HG03571 (cell line): ENCODE data around the gene DPF1.

ENCODE experiments used
- ATAC-seq: cut with Tn5 transposase; IDR thresholded peaks from one replicate; pipeline ENCODE4 v1.9.1; 2021; ENCODE audit not compliant: unreplicated experiment

DPF1 gene

GRCh38 chr19:38221919-38222830 lies 1.8 kb downstream of the DPF1 start:
- ATAC-seq, result no peak

- no peak for ATAC-seq
Observed at GRCh38 chr19:38221421-38221820, 2.6 kb downstream of the DPF1 start.

DNA sequence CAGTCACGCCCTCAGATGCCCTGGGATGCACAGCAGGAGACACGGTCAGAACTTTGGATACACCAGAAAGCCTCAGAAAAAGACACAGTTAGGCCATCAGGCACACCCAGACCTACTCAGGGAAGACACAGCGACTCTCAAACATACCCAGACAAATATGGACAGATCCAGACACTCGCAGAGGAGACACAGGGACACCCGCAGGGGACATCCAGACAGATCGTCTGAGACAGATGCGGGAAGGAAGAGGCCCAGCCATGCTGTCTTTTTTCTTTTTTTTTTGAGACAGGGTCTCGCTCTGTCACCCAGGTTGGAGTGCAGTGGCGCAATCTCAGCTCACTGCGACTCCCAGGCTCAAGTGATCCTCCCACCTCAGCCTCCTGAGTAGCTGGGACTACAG lies 4.8 kb downstream of the DPF1 start:
- no peak for ATAC-seq

DNA sequence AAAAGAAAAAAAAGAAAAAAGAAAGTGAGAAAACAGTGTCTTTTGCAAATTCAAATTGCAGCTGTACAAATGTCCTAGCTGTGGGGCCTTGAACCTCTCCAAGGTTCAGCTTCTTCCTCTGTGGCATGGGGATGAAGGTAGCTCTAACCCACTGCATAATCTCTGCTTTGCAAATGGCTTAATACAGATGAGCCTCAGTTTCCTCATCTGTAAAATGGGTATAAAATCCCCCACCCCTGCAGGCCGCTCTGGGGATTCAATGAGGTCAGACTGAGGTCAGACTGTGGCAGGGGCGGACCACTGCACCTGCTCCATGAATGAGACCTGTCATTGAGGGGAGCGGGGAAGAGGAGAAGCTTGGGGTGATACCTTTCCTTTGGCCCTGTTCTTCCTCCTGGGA lies 5.8 kb downstream of the DPF1 start:
- no peak for ATAC-seq

DNA sequence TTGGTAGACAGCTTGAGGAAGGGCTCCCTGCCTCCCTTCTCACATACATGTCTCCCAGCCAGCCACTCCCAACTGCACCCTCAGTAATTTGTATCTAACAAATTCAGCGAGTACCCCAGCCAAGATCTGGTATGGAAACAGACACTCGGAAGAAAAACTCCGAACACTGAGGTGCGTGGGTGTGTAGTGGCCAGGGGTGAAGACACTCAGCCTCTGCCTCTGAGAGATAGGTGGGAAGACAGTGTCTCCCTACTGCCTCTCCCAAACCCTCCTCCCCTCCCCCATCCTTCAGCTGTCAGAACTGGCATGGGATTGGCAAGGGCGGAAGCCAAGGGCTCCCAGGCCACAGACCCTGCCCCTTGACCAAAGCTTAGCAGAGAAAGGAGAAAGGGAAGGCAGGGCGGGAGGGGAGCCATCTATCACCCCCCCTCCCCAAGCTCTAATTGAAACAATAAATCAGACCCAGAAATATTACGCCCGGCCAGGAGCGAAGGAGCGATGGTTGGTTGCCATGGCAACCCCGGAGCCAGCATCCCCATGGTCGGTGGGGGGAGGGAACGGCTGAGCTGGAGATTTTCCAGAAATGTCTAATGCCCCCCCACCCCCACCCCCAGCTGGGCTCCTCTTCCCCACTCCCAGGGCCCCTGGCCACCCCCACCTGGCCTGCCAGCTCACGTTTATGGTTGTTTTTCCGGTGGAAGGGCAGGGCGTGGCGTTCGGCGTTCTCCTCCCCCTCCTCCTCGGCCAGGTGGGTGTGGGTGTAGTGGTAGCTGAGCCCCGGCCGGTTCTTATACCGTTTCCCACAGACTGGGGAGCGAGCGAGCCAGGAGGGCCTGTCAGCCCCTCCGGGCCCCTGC lies 7.0 kb downstream of the DPF1 start:
- no peak for ATAC-seq

- ATAC-seq, result no peak
Observed at GRCh38 chr19:38213911-38214625, 10.0 kb downstream of the DPF1 start.

DNA sequence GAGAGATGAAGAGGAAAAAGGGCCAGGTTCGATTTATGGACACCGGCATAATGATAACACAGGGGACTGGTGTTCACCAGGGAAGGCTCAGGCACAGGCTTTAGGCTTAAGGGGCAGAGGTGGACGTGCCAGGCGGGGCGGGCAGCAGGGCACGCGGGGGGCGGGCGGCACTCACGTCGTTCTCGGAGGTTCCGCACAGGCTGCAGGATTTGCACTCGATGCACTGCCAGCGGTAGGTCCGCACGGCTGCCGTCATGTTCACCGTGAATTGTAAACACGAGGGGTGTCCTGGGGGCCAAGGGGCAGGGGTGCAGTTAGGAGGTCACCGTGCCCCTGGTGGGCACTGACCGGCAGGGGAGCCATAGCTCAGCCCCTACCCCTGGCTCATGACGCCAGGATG lies 10.6 kb downstream of the DPF1 start:
- no peak for ATAC-seq

GRCh38 chr19:38211766-38212165 lies 12.3 kb downstream of the DPF1 start:
- ATAC-seq, result no peak

DNA sequence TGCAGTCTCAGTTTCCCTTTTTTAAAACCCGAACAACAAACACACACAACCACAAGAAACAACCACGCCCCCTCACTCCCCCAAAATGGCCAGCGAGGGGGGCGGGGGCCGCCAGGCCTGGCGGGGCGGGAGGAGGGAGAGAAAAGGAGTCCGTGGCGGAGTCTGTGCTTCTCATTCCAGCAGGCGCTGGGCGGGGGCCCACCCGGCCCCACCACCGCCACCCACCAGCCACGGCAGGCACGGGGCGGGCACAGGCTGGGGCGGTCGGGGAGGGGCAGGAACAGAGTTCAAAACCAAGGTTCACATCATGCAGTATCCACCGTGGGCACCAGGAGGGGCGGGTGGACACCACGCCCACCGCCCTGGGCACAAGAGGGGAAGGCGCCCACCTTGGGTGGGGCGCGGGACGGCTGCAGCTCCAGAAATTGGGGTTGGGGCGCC lies 12.9 kb downstream of the DPF1 start:
- no peak for ATAC-seq

- ATAC-seq, result no peak
Observed at GRCh38 chr19:38210458-38210987, 13.5 kb downstream of the DPF1 start.

DNA sequence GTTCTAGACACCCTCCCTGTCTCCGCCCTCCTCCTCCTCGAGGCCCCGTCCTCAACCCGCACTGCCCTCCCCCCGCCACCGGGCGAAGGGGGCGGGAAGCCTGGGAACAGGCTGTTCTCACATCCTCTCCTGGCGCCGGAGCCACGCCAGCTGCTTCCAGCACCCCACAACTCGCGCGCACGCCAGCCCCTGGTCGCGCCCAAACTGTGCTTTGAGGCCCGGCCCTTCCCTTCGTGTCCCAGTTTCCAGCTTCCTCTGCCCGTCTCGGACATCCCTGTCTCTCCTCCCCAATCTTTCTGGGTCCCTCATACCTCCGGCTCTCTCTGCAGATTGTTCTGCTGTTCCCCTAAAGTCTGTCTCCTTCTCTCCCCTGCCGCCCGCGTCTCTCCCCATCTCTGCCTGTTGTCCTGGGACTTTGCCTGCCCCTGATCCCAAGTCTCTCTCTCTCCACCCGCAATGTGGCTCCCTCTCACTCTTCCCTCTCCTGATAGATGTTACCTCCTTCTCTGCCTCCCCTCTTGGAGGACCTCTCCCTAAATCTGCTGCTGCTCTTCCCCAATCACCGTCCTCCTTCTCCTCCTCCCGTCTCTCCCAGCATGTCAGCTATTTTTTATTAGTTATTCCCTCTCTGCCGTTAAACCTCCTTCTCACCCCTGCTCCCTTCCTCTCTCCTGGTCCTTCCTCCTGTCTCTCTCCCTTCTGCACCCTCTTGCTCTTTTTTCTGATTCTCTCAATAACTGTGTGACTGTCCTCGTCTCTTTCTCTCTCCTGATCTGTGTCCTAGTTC lies 14.2 kb downstream of the DPF1 start:
- ATAC-seq, result no peak

GRCh38 chr19:38209152-38209551 lies 14.9 kb downstream of the DPF1 start:
- ATAC-seq, result no peak

DNA sequence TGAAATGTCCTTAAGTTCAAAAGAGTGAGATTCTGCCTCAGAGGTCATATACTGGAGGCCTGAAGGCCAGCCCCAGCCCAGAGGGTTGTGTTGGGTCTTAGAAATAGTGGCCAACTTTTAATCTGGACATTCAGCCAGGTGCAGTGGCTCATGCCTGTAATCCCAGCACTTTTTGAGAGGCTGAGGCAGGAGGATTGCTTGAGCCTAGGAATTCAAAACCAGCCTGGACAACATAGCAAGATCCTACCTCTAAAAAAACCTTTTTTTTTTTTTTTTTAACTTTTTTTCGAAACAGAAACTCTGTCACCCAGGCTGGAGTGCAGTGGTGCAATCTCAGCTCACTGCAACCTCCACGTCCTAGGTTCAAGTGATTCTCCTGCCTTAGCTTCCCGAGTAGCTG lies 15.5 kb downstream of the DPF1 start:
- no peak for ATAC-seq

DNA sequence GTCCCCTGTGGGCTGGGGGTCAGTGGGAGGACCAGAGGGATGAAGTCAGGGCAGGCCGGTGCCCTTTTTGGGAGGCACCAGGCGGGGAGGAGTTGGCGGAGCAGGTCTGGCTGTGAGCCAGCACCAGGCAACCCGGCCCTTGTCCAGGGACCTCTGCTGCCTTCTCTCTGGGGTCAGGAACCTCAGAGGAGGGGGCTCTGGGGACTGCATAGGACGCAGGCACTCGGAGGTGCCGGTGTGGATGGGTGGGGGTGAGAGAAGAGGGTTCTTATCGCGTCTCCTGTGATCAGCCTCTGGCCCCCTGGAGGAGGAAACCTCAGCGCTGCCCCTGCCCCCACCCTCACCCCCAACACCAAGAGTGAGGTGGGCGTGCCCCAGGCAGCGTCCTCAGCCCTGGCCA lies 16.5 kb downstream of the DPF1 start:
- ATAC-seq, result no peak

DNA sequence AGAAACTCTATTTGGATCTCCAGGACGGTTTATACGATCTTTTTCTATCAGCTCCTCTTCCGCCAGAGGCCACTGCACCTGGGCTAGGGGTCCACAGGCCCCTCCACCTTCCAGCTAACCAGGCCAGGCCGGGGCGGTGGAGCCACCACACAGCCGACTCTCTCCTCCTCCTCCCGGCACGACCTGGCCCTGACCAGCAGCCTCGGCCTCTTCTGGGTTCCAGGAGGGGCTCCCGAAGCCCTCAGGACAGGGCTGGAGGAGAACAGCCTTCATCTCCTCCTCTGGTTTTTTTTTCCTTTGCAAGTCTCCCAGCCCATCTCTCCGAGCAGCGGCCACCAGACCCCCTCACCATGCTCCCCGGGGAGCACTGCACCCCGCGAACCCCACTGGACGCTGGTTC lies 17.1 kb downstream of the DPF1 start:
- no peak for ATAC-seq

DNA sequence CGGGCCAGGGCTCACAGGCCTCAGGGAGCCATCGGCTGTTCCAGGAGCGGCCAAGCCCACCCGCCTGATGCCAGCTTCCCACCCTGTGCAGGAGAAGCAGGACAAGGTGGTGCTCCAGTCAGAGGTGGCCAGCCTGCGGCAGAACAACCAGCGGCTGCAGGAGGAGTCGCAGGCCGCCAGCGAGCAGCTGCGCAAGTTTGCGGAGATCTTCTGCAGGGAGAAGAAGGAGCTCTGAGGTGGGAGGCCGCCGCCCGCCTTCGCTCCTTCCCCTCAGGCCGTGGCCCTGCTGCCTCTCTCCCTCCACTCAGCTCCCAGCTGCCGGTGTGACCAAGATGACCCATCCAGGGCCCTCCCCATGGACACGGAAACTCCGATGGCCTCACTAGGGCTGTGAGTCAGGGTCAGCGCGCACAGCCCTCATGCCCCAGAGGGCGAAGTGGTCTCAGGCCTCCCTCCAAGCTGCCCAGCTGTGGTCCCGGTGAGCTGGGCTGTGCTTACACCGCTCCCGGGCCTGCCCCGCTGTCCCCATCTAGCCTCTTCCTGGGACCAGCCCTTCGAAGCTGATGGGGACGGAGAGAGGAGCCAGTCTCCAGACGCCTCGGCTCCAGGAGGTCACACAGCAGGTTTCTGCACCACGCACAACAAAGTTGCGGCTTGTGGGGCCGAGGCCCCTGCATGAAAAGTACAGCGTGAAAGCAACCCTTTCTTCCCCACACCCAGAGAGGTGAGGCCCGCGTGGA lies 17.8 kb downstream of the DPF1 start:
- no peak for ATAC-seq

DNA sequence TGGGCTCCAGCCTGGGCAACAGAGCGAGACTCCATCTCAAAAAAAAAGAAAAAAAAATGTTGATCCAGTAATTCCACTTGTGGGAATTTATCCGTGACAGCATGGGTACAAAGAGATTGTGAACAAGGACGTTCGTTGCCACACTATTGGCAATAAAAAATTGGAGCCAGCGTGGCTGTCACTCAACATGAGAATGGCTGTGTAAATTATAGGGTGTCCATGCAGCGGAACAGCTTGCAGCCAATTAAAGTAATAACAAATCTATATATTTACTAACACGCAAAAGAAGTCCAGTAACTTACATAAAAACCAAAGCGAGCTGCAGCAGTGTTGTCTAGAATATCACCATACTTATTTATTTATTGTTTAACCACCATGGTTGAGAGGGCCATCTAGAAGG lies 19.3 kb downstream of the DPF1 start:
- ATAC-seq, result no peak

DNA sequence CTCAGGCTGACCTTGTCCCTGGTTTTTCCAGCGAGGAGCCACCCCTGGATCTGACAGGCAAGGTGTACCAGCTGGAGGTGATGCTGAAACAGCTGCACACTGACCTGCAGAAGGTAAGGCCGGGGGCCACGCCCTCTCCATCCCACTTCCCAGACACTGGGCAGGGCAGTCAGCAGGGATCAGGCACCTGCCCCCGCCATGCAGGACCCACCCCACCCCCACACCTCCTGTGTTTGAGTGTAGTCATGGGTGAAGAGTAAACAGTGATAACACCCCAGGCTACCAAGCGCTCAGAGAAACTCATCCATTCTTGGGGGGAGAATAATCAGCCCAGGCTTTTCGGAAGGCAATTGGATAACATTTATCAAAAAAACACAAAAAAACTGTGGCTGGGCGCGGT lies 19.9 kb downstream of the DPF1 start:
- no peak for ATAC-seq

GRCh38 chr19:38203197-38203596 lies 20.8 kb downstream of the DPF1 start:
- ATAC-seq, result no peak

- ATAC-seq, result no peak
Observed at GRCh38 chr19:38202504-38202903, 21.5 kb downstream of the DPF1 start.
